GM18867 (cell line): Measurements from ENCODE around the gene CUX1.

Source experiments
- ATAC-seq: cut with Tn5 transposase; IDR thresholded peaks from one replicate; pipeline ENCODE4 v1.9.1; 2021; ENCODE audit warnings: mild to moderate bottlenecking, moderate library complexity; ENCODE audit not compliant: unreplicated experiment

CUX1 gene

GRCh38 chr7:101952355-101953247 is 135.2 kb downstream of the CUX1 start:
- no peak for ATAC-seq

- ATAC-seq, result no peak
Observed at GRCh38 chr7:101953248-101953819, 135.9 kb downstream of the CUX1 start.

- no peak for ATAC-seq
Observed at GRCh38 chr7:101954499-101954898, 137.1 kb downstream of the CUX1 start.

GRCh38 chr7:101956130-101956529 is 138.7 kb downstream of the CUX1 start:
- no peak for ATAC-seq

GRCh38 chr7:101957744-101958525 is 140.5 kb downstream of the CUX1 start:
- ATAC-seq, result no peak

- ATAC-seq, result no peak
Observed at GRCh38 chr7:101959342-101959741, 141.9 kb downstream of the CUX1 start.

- ATAC-seq, result no peak
Observed at GRCh38 chr7:101959829-101960228, 142.4 kb downstream of the CUX1 start.

GRCh38 chr7:101960323-101960722 is 142.9 kb downstream of the CUX1 start:
- no peak for ATAC-seq

- no peak for ATAC-seq
Observed at GRCh38 chr7:101960985-101961708, 143.7 kb downstream of the CUX1 start.

- no peak for ATAC-seq
Observed at GRCh38 chr7:101961811-101962210, 144.4 kb downstream of the CUX1 start.

- ATAC-seq, result no peak
Observed at GRCh38 chr7:101963693-101964092, 146.3 kb downstream of the CUX1 start.

GRCh38 chr7:101964680-101965452 is 147.4 kb downstream of the CUX1 start:
- no peak for ATAC-seq

GRCh38 chr7:101968720-101969466 is 151.5 kb downstream of the CUX1 start:
- ATAC-seq, result no peak

GRCh38 chr7:101969997-101970585 is 152.7 kb downstream of the CUX1 start:
- ATAC-seq, result no peak

GRCh38 chr7:101970801-101971200 is 153.4 kb downstream of the CUX1 start:
- no peak for ATAC-seq

- no peak for ATAC-seq
Observed at GRCh38 chr7:101971457-101971856, 154.0 kb downstream of the CUX1 start.

- no peak for ATAC-seq
Observed at GRCh38 chr7:101972627-101973026, 155.2 kb downstream of the CUX1 start.

GRCh38 chr7:101973130-101973529 is 155.7 kb downstream of the CUX1 start:
- ATAC-seq, result no peak

GRCh38 chr7:101974393-101974792 is 157.0 kb downstream of the CUX1 start:
- no peak for ATAC-seq
